Activated T-cell treated with anti-CD3 and anti-CD28 coated beads, Interleukin-2, amount 50 U/mL, for 4 hours (primary cell): Measurements from ENCODE around the gene RGPD6. TPM values are rescaled to one million over a fixed set of nuclear protein-coding genes. Genes with fewer than 3 reads are reported as not detected.
A peak's percentile ranks its signal among the peaks of the same experiment; 100 is the strongest.
"Not testable (repeated sequence)": the region's sequence is repeated elsewhere in the genome, so short reads cannot be mapped to it uniquely, and the experiment has no call there.

ENCODE experiments used
- ATAC-seq, 2 donors: fragments of 200-7000 bp; cut with Tn5 transposase; one replicate each; pipeline ENCODE4 v1.10.0; 2021
- DNase-seq: peaks from one replicate; pipeline ENCODE4 v3.0.0-alpha.2; 2020
- H3K27me3 Mint-ChIP-seq: one replicate; pipeline ENCODE4 v1.8.0; 2021; ENCODE audit warnings: low read depth, mixed read lengths
- H3K36me3 Mint-ChIP-seq: one replicate; pipeline ENCODE4 v1.8.0; 2022; ENCODE audit warnings: mixed read lengths; ENCODE audit not compliant: insufficient read depth
- H3K4me1 Mint-ChIP-seq: one replicate; pipeline ENCODE4 v1.8.0; 2021; ENCODE audit warnings: low read depth, mixed read lengths
- H3K4me3 Mint-ChIP-seq: one replicate; pipeline ENCODE4 v1.8.0; 2021; ENCODE audit warnings: mild to moderate bottlenecking, moderate library complexity, mixed read lengths
- H3K9me3 Mint-ChIP-seq: one replicate; pipeline ENCODE4 v1.8.0; 2021; ENCODE audit warnings: mixed read lengths
- total RNA-seq, 3 donors: library from RNA; stranded (reverse); gene quantifications; one replicate each; pipeline ENCODE4 v1.2.1, GENCODE V29; 2021

RGPD6 gene
- total RNA-seq, 3 donors from 2014 or later = 7.4 to 20.4 (median 14.9) TPM

DNA sequence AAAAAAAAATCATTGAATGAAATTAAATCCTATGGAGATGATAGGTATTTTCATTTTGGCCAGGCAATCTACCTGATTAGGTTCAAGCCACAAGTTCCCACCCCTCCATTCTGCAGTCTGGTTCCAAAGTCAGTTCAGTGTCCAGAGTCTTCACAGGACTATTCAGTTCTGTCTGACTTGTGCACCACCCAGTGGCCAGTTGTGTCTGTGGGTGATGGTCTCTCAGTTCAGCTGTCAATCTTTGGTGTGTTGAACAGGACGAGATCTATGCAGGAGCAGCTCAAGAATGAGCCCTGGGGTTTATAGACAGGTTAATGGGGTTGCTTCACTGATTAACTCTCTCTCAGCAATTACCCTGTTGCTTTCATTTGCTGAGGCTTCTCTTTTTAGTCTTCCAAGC, 1.4 kb upstream of the RGPD6 start:
- H3K4me1 Mint-ChIP-seq, H3K9me3 Mint-ChIP-seq, ATAC-seq, DNase-seq, H3K36me3 Mint-ChIP-seq, H3K27me3 Mint-ChIP-seq, H3K4me3 Mint-ChIP-seq: not testable (repeated sequence)

DNA sequence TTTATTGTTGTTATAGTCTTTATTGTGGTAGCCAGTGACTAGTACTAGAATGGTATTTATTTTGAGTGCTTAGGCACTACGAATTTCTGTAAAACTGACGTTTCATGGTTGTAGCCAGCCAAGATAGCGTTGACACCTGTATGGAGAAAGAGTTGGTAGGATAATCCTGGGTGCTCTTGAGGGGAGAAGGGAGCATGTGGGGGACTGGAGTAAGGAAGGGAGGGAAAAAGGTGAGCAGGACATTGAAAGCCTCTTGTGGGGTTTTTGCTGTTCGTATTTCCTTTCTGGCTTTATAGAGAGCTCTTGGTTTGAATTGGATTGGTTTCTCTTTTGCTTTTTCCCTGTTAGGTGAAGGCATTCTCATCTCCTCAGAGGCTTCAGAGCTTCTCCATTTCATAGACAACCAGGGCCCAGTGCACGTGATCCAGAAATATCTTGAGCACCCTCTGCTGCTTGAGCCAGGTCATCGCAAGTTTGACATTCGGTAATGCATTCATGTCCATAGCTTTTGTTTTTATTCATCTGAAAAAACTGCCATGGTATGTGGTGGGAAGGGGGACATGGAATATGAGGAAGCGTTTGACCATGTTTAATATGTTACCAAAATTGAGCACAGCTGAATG, 77.2 kb downstream of the RGPD6 start:
- ATAC-seq = peak; percentile 57 to 73
- not testable (repeated sequence) for H3K27me3 Mint-ChIP-seq, DNase-seq, H3K9me3 Mint-ChIP-seq, H3K36me3 Mint-ChIP-seq, H3K4me3 Mint-ChIP-seq, H3K4me1 Mint-ChIP-seq

DNA sequence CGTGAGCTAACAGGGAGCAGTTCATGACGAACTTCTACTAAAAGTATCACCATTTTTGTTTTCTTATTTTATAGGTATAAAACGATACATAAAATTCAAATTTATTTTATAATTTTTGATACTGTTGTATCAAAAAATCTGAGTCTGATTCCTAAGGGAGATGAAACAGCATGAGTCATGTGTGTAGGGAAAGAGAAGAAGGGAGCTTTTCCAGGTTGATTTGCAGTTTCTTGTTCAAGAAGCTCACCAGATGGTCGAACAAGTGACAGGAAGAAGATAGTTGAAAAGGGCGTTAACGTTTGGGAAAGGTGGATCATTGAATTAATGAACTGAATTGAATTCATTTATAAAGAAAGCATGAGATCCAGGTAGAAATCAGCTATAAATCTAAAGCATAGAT, 81.0 kb downstream of the RGPD6 start:
- H3K4me1 Mint-ChIP-seq, H3K36me3 Mint-ChIP-seq, H3K4me3 Mint-ChIP-seq, DNase-seq, ATAC-seq, H3K9me3 Mint-ChIP-seq, H3K27me3 Mint-ChIP-seq: not testable (repeated sequence)

DNA sequence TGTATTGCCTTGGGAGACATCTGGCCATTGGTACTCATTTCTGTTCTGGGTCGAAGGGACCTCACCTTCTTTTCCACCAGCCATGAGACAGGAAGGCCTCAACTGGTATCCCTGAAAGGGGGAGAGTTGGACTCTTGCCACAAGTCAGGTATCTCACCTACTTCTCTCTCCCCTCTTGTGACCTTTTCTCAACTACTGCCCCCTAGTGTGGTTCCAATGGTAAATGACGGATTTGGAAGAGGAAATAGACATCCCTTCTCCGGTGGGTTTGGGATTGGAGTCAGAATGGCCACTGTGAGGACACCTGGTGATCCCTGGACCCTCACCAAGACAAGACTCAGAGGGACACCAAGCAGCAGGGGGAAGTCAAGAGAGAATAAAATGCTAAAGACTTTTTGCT, 82.5 kb downstream of the RGPD6 start:
- not testable (repeated sequence) for H3K4me1 Mint-ChIP-seq, H3K27me3 Mint-ChIP-seq, H3K9me3 Mint-ChIP-seq, ATAC-seq, DNase-seq, H3K36me3 Mint-ChIP-seq, H3K4me3 Mint-ChIP-seq

DNA sequence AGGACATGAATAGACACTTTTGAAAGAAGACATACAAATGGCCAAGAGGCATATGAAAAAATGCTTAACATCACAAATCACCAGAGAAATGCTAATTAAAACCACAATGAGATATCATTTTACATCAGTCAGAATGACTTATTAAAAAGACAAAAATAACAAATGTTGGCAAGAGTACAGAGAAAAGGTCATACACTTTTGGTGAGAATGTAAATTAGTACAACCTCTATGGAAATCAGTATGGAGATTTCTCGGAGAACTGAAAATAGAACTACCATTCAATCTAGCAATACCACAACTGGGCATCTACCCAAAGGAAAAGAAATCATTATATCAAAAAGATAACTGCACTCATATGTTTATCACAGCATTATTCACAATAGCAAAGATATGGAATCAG, 88.0 kb downstream of the RGPD6 start:
- not testable (repeated sequence) for H3K36me3 Mint-ChIP-seq, H3K27me3 Mint-ChIP-seq, H3K4me1 Mint-ChIP-seq, H3K4me3 Mint-ChIP-seq, DNase-seq, ATAC-seq, H3K9me3 Mint-ChIP-seq

DNA sequence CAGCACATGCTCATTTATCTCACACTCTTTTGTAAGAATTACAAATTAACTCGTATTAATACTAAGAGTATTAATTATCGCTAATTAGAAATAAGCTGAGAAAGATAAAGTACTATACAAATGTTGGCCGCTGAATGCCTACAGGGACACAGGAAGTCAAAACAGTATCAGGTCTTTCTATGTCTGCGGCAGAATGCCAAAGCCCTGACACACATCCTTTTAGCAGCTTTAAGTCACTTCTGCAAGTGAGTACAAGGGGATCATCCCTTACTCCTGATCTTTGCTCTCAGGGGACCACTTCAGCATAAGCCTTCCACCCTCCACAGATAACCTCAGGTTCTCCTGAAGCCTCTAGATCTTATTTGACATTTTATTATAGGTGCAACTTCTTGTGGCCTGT, 94.3 kb downstream of the RGPD6 start:
- not testable (repeated sequence) for H3K4me3 Mint-ChIP-seq, ATAC-seq, H3K27me3 Mint-ChIP-seq, H3K36me3 Mint-ChIP-seq, DNase-seq, H3K4me1 Mint-ChIP-seq, H3K9me3 Mint-ChIP-seq

DNA sequence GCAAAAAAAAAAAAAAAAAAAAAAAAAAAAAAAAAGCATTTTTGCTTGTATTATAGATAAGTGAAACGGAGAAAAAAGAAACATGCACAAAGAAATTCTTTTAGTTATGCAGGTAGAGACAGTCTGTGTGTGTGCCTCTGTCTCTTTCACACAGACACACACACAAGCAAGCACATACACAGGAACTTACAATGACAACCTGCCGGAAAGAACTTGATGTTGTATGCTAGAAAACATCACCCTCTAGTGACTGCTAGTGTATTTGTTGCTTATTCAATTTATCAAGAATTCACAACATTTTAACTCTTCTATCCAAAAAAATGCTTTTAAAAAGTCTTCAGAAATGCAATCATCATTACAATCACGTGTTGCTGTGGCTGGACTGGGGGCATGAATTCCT, 95.8 kb downstream of the RGPD6 start:
- H3K4me1 Mint-ChIP-seq, H3K27me3 Mint-ChIP-seq, H3K9me3 Mint-ChIP-seq, H3K4me3 Mint-ChIP-seq, ATAC-seq, H3K36me3 Mint-ChIP-seq, DNase-seq: not testable (repeated sequence)

DNA sequence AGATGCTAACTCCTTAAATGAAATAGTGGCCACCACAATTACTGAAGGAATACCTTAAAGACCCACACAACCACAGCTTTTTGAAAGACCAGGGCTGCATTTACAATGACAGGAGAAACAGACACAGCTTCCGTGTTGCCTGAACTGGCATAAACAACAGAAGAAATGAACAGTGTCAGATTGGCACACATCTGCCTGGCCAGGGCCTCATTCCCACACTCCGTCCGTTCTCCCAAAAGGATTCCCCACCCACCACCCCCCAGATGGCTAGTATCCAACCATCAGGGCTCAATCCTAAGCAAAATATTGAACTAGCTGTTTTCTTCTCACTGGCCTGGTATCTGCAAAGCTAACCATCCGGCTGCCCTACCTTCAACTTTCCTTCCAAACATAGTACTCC, 96.9 kb downstream of the RGPD6 start:
- not testable (repeated sequence) for H3K4me1 Mint-ChIP-seq, H3K4me3 Mint-ChIP-seq, ATAC-seq, H3K9me3 Mint-ChIP-seq, H3K27me3 Mint-ChIP-seq, H3K36me3 Mint-ChIP-seq, DNase-seq

DNA sequence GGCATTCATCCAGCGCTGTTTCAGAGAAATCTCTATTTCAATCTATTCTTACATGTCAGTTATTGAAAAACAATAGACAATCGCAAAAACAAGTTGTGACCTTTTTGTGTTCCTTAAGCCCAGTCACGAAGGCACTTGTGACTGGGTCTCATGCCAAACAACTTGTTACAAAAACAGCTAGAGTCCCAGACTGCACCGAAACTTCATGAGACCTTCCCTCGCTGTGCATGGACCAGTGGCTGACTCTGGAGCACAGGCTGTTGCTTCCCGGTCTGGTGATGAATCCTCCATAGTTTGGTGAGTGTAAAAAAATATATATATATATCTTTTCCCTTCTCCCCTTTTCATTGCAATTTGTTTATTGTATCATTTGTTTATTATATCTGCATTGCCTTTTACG, 99.7 kb downstream of the RGPD6 start:
- not testable (repeated sequence) for H3K9me3 Mint-ChIP-seq, ATAC-seq, H3K27me3 Mint-ChIP-seq, H3K4me3 Mint-ChIP-seq, H3K36me3 Mint-ChIP-seq, DNase-seq, H3K4me1 Mint-ChIP-seq

DNA sequence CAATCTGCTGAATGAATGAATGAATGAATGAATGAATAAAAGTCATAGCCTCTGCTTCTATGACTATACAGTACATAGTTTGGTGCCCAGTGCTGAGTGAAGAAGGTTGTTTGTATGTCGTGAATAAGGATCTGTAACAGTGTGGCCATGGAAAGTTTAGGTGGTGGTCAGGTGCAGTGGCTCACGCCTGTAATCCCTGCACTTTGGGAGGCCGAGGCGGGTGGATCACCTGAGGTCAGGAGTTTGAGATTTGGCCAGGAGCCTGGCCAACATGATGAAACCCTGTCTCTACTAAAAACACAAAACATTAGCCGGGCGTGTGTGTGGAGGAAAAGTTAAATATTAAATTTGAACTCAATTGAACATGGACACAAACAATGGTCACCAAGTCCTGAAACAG, 100.1 kb downstream of the RGPD6 start:
- DNase-seq, H3K9me3 Mint-ChIP-seq, H3K4me3 Mint-ChIP-seq, H3K4me1 Mint-ChIP-seq, H3K27me3 Mint-ChIP-seq, H3K36me3 Mint-ChIP-seq, ATAC-seq: not testable (repeated sequence)

DNA sequence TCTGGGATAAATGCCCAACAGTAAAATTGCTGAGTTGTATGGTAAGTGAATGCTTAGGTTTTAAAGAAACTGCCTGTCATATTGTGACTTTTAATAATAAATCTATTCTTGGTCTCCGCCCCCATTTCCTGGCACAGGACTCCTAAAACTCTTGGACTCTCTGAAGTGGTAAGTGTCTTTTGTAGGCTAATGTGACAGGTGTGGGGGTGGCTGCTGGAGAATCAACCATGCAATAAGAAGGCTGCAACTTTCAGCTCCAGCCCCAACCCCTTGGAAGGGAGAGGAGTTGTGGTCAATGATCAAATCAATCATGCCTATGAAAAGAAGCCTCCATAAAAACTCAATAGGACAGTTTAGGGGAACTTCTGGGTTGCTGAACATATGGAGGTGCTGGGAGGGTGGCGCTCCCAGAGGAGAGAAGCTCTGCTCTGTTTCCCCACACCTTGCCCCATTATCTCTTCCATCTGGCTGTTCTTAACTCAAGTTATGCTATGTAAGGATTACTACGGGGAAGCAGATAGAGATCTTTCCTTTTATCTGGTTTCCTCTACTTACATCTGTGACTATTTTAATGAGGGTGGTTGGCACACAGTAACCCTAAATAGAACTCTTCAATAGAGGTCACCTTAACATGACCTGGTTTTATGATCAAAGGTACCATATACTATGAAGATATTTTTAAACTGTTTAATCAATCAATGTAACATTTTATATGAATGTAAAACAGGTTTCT, 101.2 kb downstream of the RGPD6 start:
- not testable (repeated sequence) for DNase-seq, H3K4me3 Mint-ChIP-seq, H3K9me3 Mint-ChIP-seq, H3K36me3 Mint-ChIP-seq, ATAC-seq, H3K27me3 Mint-ChIP-seq, H3K4me1 Mint-ChIP-seq

DNA sequence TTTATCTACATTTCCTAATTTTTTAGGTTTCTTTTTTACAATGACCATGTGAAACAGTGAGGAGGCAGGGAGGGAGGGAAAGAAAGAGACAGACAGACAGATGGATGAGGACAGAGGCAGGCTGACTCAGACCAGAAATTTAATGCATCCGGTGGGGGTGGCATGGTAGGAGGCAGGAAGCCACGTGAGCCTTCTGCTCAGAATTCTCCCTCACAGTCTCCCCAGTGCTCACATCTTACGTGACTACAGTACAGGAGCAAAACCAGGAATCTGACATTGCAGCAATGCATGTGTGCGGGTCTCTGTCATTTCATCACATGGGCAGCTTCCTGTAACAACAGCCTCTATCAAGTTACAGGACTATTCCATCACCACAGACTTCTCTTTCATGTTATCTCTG, 102.1 kb downstream of the RGPD6 start:
- H3K27me3 Mint-ChIP-seq, H3K9me3 Mint-ChIP-seq, H3K4me3 Mint-ChIP-seq, DNase-seq, H3K36me3 Mint-ChIP-seq, H3K4me1 Mint-ChIP-seq: not testable (repeated sequence)
- ATAC-seq = peak; percentile 97 to 99

DNA sequence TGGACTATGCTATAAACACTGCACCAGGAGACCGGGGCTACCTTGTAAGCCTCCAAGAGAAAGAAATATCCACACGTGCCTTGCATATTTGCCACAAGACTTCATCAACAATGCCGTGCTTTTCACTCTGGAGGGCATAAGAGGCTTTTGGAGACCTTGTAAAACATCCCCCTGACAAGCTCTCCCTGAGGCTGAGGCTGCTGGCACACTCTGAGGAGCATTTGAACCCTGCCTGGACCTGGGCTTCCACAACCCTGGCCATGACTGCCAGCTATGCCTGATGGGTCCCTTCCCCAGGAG, 104.0 kb downstream of the RGPD6 start:
- H3K9me3 Mint-ChIP-seq, H3K4me3 Mint-ChIP-seq, DNase-seq, H3K4me1 Mint-ChIP-seq, H3K27me3 Mint-ChIP-seq, ATAC-seq, H3K36me3 Mint-ChIP-seq: not testable (repeated sequence)

DNA sequence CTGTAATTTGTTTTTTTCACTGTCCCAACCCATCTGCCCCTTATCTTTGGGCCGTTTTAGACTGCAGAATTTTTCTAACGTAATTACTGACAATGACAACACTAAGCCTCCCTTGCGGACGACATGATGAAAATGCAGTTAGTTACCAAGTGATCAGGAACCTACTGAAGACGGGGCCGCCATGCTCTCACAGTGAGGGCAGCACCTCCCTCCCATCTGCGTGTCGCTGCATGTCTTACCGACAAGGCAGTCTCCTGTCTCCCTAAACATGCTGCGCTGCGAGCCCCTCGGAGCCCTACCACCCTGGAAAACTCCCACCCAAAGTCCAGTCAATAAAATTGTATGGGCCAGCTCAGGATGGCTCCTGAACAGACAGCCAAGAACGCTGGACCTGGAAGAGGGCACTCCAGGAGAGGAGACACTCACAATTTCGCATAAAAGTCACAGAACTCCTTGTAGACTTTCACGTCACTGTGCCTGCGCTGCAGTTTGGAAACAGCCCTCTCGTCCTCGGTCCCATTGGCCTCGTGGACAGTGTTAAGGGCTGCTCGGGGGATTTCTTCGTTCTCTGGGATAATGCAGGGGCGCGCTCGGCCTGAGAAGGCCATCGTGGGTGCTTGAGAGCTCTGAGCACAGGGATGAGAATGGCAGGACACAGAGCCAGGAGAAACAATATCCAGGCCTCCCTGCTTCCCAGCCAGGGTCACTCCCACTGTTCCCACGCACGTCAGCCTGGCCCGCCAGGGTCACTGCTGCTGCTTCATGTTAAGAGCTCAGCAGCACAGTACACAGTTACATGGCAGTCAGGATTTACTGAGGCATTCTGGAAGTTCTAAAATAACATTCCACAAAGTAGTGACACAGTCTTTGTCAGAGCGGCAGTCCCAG, 104.6 kb downstream of the RGPD6 start, which contains the start of gene LIMS4:
TSS of gene LIMS4 (minus strand) at position 646 of the 888 bp plus-strand sequence. CDS start at position 608, 38 bp downstream.
- not testable (repeated sequence) for H3K4me1 Mint-ChIP-seq, H3K36me3 Mint-ChIP-seq, H3K27me3 Mint-ChIP-seq, H3K9me3 Mint-ChIP-seq, DNase-seq, ATAC-seq, H3K4me3 Mint-ChIP-seq

DNA sequence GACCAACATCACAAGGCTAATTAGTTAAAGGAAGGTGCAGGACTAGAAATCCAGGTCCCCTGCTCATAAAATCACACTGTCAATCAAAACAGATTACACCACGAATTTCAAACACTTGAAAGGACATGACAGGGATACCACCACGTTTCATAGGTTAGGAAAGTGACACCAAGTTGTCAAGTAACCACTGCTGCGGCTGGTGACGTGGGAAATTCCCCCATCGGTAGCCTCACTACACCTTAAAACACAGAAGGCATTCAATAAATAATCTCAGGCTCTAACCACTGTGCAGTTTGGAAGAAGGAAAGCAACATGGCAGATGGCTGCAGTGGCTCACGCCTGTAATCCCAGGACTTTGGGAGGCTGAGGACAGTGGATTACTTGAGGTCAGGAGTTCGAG, 108.1 kb downstream of the RGPD6 start:
- not testable (repeated sequence) for DNase-seq, H3K4me3 Mint-ChIP-seq, H3K27me3 Mint-ChIP-seq, H3K36me3 Mint-ChIP-seq, ATAC-seq, H3K9me3 Mint-ChIP-seq, H3K4me1 Mint-ChIP-seq
